ENCODE measurements around the gene ADORA1. TPM values are rescaled to one million over a fixed set of nuclear protein-coding genes. Genes with fewer than 3 reads are reported as not detected.

ADORA1 gene
- total and polyA plus RNA-seq, 4 donors = 0.33 to 1.1 (median 0.37) TPM

DNA sequence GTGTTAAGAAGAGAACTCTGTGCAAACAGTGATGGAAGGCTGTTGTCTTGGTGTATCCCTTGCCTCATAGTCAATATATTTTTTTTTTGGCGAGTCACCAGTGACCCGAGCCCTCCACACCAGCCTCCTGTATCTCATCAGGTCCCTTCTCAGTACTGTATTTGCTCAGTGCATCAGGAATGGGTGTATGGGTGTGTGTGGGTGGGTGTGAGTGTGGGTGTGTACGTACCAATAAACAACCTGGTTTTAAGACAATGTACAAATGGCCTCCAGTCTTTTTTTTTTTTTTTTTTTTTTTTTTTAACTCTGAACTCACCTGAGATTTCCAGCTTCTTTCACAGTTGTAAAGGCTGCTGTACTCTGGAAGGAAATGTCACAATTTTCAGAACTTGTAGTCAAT lies 49.0 kb upstream of the ADORA1 start (continued):
- TF ChIP-seq, protein P1, sequence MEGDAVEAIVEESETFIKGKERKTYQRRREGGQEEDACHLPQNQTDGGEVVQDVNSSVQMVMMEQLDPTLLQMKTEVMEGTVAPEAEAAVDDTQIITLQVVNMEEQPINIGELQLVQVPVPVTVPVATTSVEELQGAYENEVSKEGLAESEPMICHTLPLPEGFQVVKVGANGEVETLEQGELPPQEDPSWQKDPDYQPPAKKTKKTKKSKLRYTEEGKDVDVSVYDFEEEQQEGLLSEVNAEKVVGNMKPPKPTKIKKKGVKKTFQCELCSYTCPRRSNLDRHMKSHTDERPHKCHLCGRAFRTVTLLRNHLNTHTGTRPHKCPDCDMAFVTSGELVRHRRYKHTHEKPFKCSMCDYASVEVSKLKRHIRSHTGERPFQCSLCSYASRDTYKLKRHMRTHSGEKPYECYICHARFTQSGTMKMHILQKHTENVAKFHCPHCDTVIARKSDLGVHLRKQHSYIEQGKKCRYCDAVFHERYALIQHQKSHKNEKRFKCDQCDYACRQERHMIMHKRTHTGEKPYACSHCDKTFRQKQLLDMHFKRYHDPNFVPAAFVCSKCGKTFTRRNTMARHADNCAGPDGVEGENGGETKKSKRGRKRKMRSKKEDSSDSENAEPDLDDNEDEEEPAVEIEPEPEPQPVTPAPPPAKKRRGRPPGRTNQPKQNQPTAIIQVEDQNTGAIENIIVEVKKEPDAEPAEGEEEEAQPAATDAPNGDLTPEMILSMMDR (IDR thresholded peaks at IDR 0.05; ENCODE audit: low read depth, low read length, missing input control) = no peak
- TF ChIP-seq HNF4G (IDR thresholded peaks at IDR 0.05) (no peak), GABPA (IDR thresholded peaks at IDR 0.05 in 1 of 2, conservative IDR thresholded peaks at IDR 0.05 in 1 of 2) (no peak), NR2F2 (IDR thresholded peaks at IDR 0.05) (no peak)

DNA sequence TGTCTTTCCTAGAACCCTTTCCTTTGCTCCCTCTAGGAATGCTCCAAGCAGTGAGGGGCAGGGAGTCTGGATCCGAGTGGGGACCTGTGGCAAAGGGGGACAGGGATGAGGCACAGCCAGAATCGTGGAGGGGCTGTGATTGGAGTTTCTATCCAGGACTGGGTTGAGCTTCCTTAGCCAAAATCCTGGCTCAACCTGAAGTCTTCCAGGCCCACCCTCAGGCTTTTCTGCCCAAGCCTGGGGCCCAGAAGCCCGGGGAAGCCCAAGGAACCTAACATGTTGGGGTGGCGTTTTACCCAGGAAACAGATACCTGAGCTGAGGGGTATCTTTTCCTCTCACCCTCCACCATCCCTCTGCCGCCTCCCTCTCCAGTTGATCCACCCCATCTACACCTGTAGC lies 47.1 kb upstream of the ADORA1 start:
- Histone ChIP-seq H3K4me3 (ENCODE audit: low read depth in 1 of 3, low read length in 3 of 3) (no peak overlapping the region), H3K36me3 (ENCODE audit: control insufficient read depth in 4 of 4, insufficient read depth in 3 of 4, low read depth in 1 of 4, low read length in 3 of 4) (no peaks in the 10 kb centered on the region), H3K27ac (ENCODE audit: low read depth in 1 of 2, low read length in 2 of 2) (no peak overlapping the region), H3K9ac (ENCODE audit: low read depth in 1 of 2, low read length in 2 of 2) (no peak overlapping the region), H3K4me1 (ENCODE audit: control insufficient read depth in 4 of 4, insufficient read depth in 4 of 4, low read length in 3 of 4) (peaks cover 0 to 17% (median 2%) of the 10 kb centered on the region in 4 donors), H3K9me3 (ENCODE audit: control insufficient read depth in 4 of 4, low read length in 3 of 4) (no peaks in the 10 kb centered on the region), H3K27me3 (ENCODE audit: control insufficient read depth in 4 of 4, insufficient read depth in 4 of 4, low read length in 3 of 4) (peaks cover 0 to 3% (median 0%) of the 10 kb centered on the region in 4 donors)
- WGBS = 89% methylated on average over 5 of the region's 5 CpGs
- DNase-seq (ENCODE audit: low spot score) = no peak
- TF ChIP-seq NR2F2 (IDR thresholded peaks at IDR 0.05) (no peak), RXRA (IDR thresholded peaks at IDR 0.05) (no peak), EGR1 (IDR thresholded peaks at IDR 0.05; ENCODE audit: low read depth in 2 of 2) (no peak), FOXA1 (IDR thresholded peaks at IDR 0.05) (no peak), FOXA2 (IDR thresholded peaks at IDR 0.05) (no peak)
- TF ChIP-seq, protein P2, sequence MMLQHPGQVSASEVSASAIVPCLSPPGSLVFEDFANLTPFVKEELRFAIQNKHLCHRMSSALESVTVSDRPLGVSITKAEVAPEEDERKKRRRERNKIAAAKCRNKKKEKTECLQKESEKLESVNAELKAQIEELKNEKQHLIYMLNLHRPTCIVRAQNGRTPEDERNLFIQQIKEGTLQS (IDR thresholded peaks at IDR 0.05) = no peak

DNA sequence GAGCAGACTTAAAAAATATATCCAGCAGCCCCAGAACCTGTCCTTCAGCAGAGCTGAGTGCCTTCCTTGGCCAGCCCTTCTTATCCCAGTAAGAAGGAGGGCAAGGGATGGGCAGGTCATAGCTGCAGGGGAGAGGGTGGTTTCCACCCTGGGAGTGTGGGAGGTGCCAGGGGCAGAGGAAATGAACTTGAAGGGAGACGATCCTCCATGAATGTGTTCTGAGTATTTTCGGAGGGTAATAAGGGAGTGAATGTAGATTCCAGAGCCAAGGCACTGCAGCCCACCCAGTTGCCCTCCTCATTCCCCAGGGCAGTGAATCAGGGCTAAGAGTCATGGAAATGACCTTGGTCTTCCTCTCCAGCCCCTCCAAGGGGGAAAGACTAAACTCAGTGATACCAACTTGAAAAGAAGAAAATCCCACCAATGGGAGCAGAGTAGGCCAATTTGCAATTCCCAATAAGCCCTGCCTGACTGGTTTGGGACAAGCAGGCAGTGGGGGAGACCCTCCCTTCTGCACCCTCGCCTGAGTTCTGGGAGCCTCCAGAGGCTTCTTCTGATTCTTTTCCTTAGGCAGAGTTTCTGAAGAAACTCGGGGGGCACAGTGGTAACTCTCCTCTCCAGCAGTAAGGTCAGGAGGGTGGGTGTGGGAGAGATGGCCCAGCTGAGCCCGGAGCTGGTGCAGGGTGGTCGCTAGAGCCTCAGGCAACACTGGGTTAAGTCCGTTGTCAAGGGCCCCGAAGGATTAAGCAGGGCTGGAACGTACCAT lies 45.9 kb upstream of the ADORA1 start:
- no peak overlapping the region for H3K27ac ChIP-seq (ENCODE audit: low read depth in 1 of 2, low read length in 2 of 2)
- no peak for TF ChIP-seq HNF4A (conservative IDR thresholded peaks at IDR 0.05)
- no peak for TF ChIP-seq RXRA (IDR thresholded peaks at IDR 0.05)
- TF ChIP-seq, protein P1 (IDR thresholded peaks at IDR 0.05; ENCODE audit: low read depth, low read length, missing input control) = no peak
- no peak for TF ChIP-seq SP1 (IDR thresholded peaks at IDR 0.05)
- TF ChIP-seq, protein P3, sequence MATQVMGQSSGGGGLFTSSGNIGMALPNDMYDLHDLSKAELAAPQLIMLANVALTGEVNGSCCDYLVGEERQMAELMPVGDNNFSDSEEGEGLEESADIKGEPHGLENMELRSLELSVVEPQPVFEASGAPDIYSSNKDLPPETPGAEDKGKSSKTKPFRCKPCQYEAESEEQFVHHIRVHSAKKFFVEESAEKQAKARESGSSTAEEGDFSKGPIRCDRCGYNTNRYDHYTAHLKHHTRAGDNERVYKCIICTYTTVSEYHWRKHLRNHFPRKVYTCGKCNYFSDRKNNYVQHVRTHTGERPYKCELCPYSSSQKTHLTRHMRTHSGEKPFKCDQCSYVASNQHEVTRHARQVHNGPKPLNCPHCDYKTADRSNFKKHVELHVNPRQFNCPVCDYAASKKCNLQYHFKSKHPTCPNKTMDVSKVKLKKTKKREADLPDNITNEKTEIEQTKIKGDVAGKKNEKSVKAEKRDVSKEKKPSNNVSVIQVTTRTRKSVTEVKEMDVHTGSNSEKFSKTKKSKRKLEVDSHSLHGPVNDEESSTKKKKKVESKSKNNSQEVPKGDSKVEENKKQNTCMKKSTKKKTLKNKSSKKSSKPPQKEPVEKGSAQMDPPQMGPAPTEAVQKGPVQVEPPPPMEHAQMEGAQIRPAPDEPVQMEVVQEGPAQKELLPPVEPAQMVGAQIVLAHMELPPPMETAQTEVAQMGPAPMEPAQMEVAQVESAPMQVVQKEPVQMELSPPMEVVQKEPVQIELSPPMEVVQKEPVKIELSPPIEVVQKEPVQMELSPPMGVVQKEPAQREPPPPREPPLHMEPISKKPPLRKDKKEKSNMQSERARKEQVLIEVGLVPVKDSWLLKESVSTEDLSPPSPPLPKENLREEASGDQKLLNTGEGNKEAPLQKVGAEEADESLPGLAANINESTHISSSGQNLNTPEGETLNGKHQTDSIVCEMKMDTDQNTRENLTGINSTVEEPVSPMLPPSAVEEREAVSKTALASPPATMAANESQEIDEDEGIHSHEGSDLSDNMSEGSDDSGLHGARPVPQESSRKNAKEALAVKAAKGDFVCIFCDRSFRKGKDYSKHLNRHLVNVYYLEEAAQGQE (IDR thresholded peaks at IDR 0.05) = no peak
- TF ChIP-seq GABPA (IDR thresholded peaks at IDR 0.05 in 1 of 2, conservative IDR thresholded peaks at IDR 0.05 in 1 of 2) = no peak
- no peaks in the 10 kb centered on the region for H3K9me3 ChIP-seq (ENCODE audit: control insufficient read depth in 4 of 4, low read length in 3 of 4)
- DNase-seq (ENCODE audit: low spot score) = no peak
- WGBS = 79% methylated on average over 9 of the region's 9 CpGs
- H3K4me3 ChIP-seq (ENCODE audit: low read depth in 1 of 3, low read length in 3 of 3) = no peak overlapping the region
- H3K36me3 ChIP-seq (ENCODE audit: control insufficient read depth in 4 of 4, insufficient read depth in 3 of 4, low read depth in 1 of 4, low read length in 3 of 4) = no peaks in the 10 kb centered on the region
- no peaks in the 10 kb centered on the region for H3K27me3 ChIP-seq (ENCODE audit: control insufficient read depth in 4 of 4, insufficient read depth in 4 of 4, low read length in 3 of 4)
- no peak overlapping the region for H3K9ac ChIP-seq (ENCODE audit: low read depth in 1 of 2, low read length in 2 of 2)
- H3K4me1 ChIP-seq (ENCODE audit: control insufficient read depth in 4 of 4, insufficient read depth in 4 of 4, low read length in 3 of 4) = peaks cover 0 to 9% (median 0%) of the 10 kb centered on the region in 4 donors
